ENCODE measurements around the gene ADCK2. TPM values are rescaled to one million over a fixed set of nuclear protein-coding genes. Genes with fewer than 3 reads are reported as not detected.
"Not testable (repeated sequence)": the region's sequence is repeated elsewhere in the genome, so short reads cannot be mapped to it uniquely, and the experiment has no call there.

The ADCK2 gene
- total RNA-seq, 2 experiments from 2014 or later: 23.4 to 23.9 TPM

- Mint-ChIP-seq H3K4me1 (peaks cover 27% of the 10 kb centered on the region), H3K9me3 (no peaks in the 10 kb centered on the region), H3K27ac (no peak overlapping the region), H3K27me3 (peaks cover 7% of the 10 kb centered on the region), H3K36me3 (ENCODE audit: low read depth) (no peaks in the 10 kb centered on the region), H3K4me3 (no peak overlapping the region)
- POLR2A ChIA-PET: interaction anchor here (0.6 kb wide), 1 partner anchor 607 kb away, joined by 3 read pairs; the partner anchor contains the start of gene PARP12
- no peak for DNase-seq
- CTCF ChIA-PET: no interaction called here
Measured at GRCh38 chr7:140670343-140670935, 2.3 kb upstream of the ADCK2 start.

- ChIA-PET POLR2A (interaction anchor here (2.4 to 3.5 kb wide), 3 partner anchors 12 to 195 kb away, joined by 8 to 35 read pairs (median 19); partner anchors contain the start of gene NDUFB2), CTCF (no interaction called here)
- Mint-ChIP-seq H3K36me3 (ENCODE audit: low read depth) (no peaks in the 10 kb centered on the region), H3K4me1 (peaks cover 34% of the 10 kb centered on the region), H3K27ac (peak overlapping the region; percentile 49), H3K9me3 (no peaks in the 10 kb centered on the region), H3K4me3 (peak overlapping the region; percentile 69), H3K27me3 (peaks cover 2% of the 10 kb centered on the region)
- no peak for DNase-seq
Measured at GRCh38 chr7:140671966-140672365, 779 bp upstream of the ADCK2 start.

- Mint-ChIP-seq H3K27ac (peak overlapping the region; percentile 75), H3K27me3 (peaks cover 2% of the 10 kb centered on the region), H3K36me3 (ENCODE audit: low read depth) (peaks cover 6% of the 10 kb centered on the region), H3K4me1 (peaks cover 34% of the 10 kb centered on the region), H3K9me3 (no peaks in the 10 kb centered on the region), H3K4me3 (peak overlapping the region; percentile 80)
- CTCF ChIA-PET: interaction anchor here (0.8 to 3.1 kb wide), 4 partner anchors 9 to 341 kb away, joined by 3 to 15 read pairs (median 4); partner anchors contain the start of genes MRPS33 and NDUFB2
- DNase-seq: peak; percentile 63
- POLR2A ChIA-PET: interaction anchor here (0.6 to 4.4 kb wide), 8 partner anchors 11 to 1186 kb away, joined by 3 to 35 read pairs (median 6); partner anchors contain the start of genes MRPS33 and NDUFB2
Measured at GRCh38 chr7:140673063-140673773, 473 bp downstream of the ADCK2 start.

GRCh38 chr7:140673774-140674155 lies 1.0 kb downstream of the ADCK2 start:
- ChIA-PET CTCF (interaction anchor here (1.0 to 3.1 kb wide), 4 partner anchors 10 to 340 kb away, joined by 3 to 15 read pairs (median 4); partner anchors contain the start of genes MRPS33 and NDUFB2), POLR2A (interaction anchor here (0.6 to 4.4 kb wide), 9 partner anchors 10 to 1186 kb away, joined by 3 to 35 read pairs (median 5); partner anchors contain the start of genes MRPS33 and NDUFB2)
- Mint-ChIP-seq H3K9me3 (no peaks in the 10 kb centered on the region), H3K36me3 (ENCODE audit: low read depth) (peaks cover 8% of the 10 kb centered on the region), H3K27ac (peak overlapping the region; percentile 75), H3K27me3 (peaks cover 2% of the 10 kb centered on the region), H3K4me3 (peak overlapping the region; percentile 80), H3K4me1 (peaks cover 34% of the 10 kb centered on the region)
- no peak for DNase-seq

- peaks cover under 1% of the 10 kb centered on the region for H3K27me3 Mint-ChIP-seq
- no peak for DNase-seq
- H3K4me3 Mint-ChIP-seq: peak overlapping the region; percentile 80
- peak overlapping the region; percentile 56 for H3K27ac Mint-ChIP-seq
- ChIA-PET POLR2A (interaction anchor here (0.8 to 4.4 kb wide), 7 partner anchors 9 to 1187 kb away, joined by 3 to 35 read pairs (median 8); partner anchors contain the start of genes MRPS33 and NDUFB2), CTCF (interaction anchor here (1.0 to 3.1 kb wide), 6 partner anchors 9 to 340 kb away, joined by 3 to 15 read pairs (median 4); partner anchors contain the start of genes MRPS33 and NDUFB2)
- H3K4me1 Mint-ChIP-seq: peaks cover 34% of the 10 kb centered on the region
- H3K9me3 Mint-ChIP-seq: no peaks in the 10 kb centered on the region
- peaks cover 12% of the 10 kb centered on the region for H3K36me3 Mint-ChIP-seq (ENCODE audit: low read depth)
Measured at GRCh38 chr7:140674356-140674800, 1.6 kb downstream of the ADCK2 start.

- Mint-ChIP-seq H3K9me3 (no peaks in the 10 kb centered on the region), H3K27ac (peak overlapping the region; percentile 14), H3K27me3 (no peaks in the 10 kb centered on the region), H3K4me1 (peaks cover 34% of the 10 kb centered on the region), H3K36me3 (ENCODE audit: low read depth) (peaks cover 17% of the 10 kb centered on the region), H3K4me3 (peak overlapping the region; percentile 80)
- ChIA-PET POLR2A (interaction anchor here (1.1 to 4.4 kb wide), 5 partner anchors 11 to 339 kb away, joined by 3 to 35 read pairs (median 19); partner anchors contain the start of genes MRPS33 and NDUFB2), CTCF (interaction anchor here (0.8 to 3.1 kb wide), 6 partner anchors 8 to 339 kb away, joined by 3 to 15 read pairs (median 4); partner anchors contain the start of gene MRPS33)
- no peak for DNase-seq
Measured at GRCh38 chr7:140674899-140675701, 2.4 kb downstream of the ADCK2 start.

- Mint-ChIP-seq H3K27ac (no peak overlapping the region), H3K4me1 (peaks cover 34% of the 10 kb centered on the region), H3K9me3 (no peaks in the 10 kb centered on the region), H3K36me3 (ENCODE audit: low read depth) (peaks cover 22% of the 10 kb centered on the region), H3K4me3 (no peak overlapping the region), H3K27me3 (no peaks in the 10 kb centered on the region)
- ChIA-PET CTCF (interaction anchor here (0.8 to 3.1 kb wide), 3 partner anchors 23 to 338 kb away, joined by 3 to 15 read pairs (median 7); partner anchors contain the start of gene MRPS33), POLR2A (interaction anchor here (1.1 to 4.4 kb wide), 3 partner anchors 10 to 338 kb away, joined by 3 to 35 read pairs (median 26); partner anchors contain the start of genes MRPS33 and NDUFB2)
- no peak for DNase-seq
Measured at GRCh38 chr7:140675726-140676125, 3.0 kb downstream of the ADCK2 start.

- H3K4me3 Mint-ChIP-seq: no peak overlapping the region
- ChIA-PET CTCF (no interaction called here), POLR2A (interaction anchor here (4.4 kb wide), 1 partner anchor 338 kb away, joined by 26 read pairs; the partner anchor contains the start of gene MRPS33)
- no peak for DNase-seq
- no peak overlapping the region for H3K27ac Mint-ChIP-seq
- H3K4me1 Mint-ChIP-seq: peaks cover 34% of the 10 kb centered on the region
- H3K9me3 Mint-ChIP-seq: no peaks in the 10 kb centered on the region
- peaks cover 26% of the 10 kb centered on the region for H3K36me3 Mint-ChIP-seq (ENCODE audit: low read depth)
- no peaks in the 10 kb centered on the region for H3K27me3 Mint-ChIP-seq
Measured at GRCh38 chr7:140676306-140676705, 3.6 kb downstream of the ADCK2 start.

- DNase-seq, H3K9me3 Mint-ChIP-seq, CTCF ChIA-PET, H3K27ac Mint-ChIP-seq, H3K4me3 Mint-ChIP-seq, H3K27me3 Mint-ChIP-seq: not testable (repeated sequence)
- POLR2A ChIA-PET: interaction anchor here (4.4 kb wide), 1 partner anchor 337 kb away, joined by 26 read pairs; the partner anchor contains the start of gene MRPS33
- H3K4me1 Mint-ChIP-seq: peaks cover 33% of the 10 kb centered on the region
- H3K36me3 Mint-ChIP-seq (ENCODE audit: low read depth): peaks cover 28% of the 10 kb centered on the region
Measured at GRCh38 chr7:140676956-140677355, 4.2 kb downstream of the ADCK2 start.

- POLR2A ChIA-PET: no interaction called here
- H3K27me3 Mint-ChIP-seq: no peaks in the 10 kb centered on the region
- CTCF ChIA-PET: no interaction called here
- DNase-seq: no peak
- H3K4me1 Mint-ChIP-seq: peaks cover 28% of the 10 kb centered on the region
- H3K27ac Mint-ChIP-seq: no peak overlapping the region
- H3K4me3 Mint-ChIP-seq: no peak overlapping the region
- H3K9me3 Mint-ChIP-seq: no peaks in the 10 kb centered on the region
- peaks cover 31% of the 10 kb centered on the region for H3K36me3 Mint-ChIP-seq (ENCODE audit: low read depth)
Measured at GRCh38 chr7:140677496-140677895, 4.8 kb downstream of the ADCK2 start.

GRCh38 chr7:140678081-140678815 lies 5.5 kb downstream of the ADCK2 start:
- no peak overlapping the region for H3K4me3 Mint-ChIP-seq
- no peaks in the 10 kb centered on the region for H3K9me3 Mint-ChIP-seq
- CTCF ChIA-PET: no interaction called here
- peaks cover 27% of the 10 kb centered on the region for H3K4me1 Mint-ChIP-seq
- no peaks in the 10 kb centered on the region for H3K27me3 Mint-ChIP-seq
- POLR2A ChIA-PET: no interaction called here
- peaks cover 31% of the 10 kb centered on the region for H3K36me3 Mint-ChIP-seq (ENCODE audit: low read depth)
- no peak for DNase-seq
- H3K27ac Mint-ChIP-seq: no peak overlapping the region

- CTCF ChIA-PET: no interaction called here
- POLR2A ChIA-PET: no interaction called here
- Mint-ChIP-seq H3K36me3 (ENCODE audit: low read depth) (peaks cover 32% of the 10 kb centered on the region), H3K4me3 (no peak overlapping the region), H3K27ac (no peak overlapping the region), H3K9me3 (no peaks in the 10 kb centered on the region), H3K27me3 (no peaks in the 10 kb centered on the region), H3K4me1 (peaks cover 23% of the 10 kb centered on the region)
- no peak for DNase-seq
Measured at GRCh38 chr7:140678816-140679130, 6.0 kb downstream of the ADCK2 start.

All from activated CD4-positive, alpha-beta memory T cell treated with anti-CD3 and anti-CD28 coated beads, Interleukin-2, amount 10 ng/mL, durations not matched to agents 7 days and 5 days (primary cell).